CD4-positive, alpha-beta memory T cell (primary cell): Measurements from ENCODE around the gene ARID1B. TPM values are rescaled to one million over a fixed set of nuclear protein-coding genes. Genes with fewer than 3 reads are reported as not detected.
A peak's percentile ranks its signal among the peaks of the same experiment; 100 is the strongest.

ENCODE experiments used
- CTCF ChIA-PET: fragments of 350-600 bp; sonication (Branson Sonifier 250); formaldehyde crosslinking; loops from one replicate; lab custom pipeline; 2021; ENCODE audit warnings: inconsistent platforms; ENCODE audit not compliant: partially characterized antibody; lab: Charles Lee
- POLR2A ChIA-PET: fragments of 350-600 bp; sonication (Branson Sonifier 250); formaldehyde crosslinking; loops from one replicate; lab custom pipeline; 2021; ENCODE audit not compliant: partially characterized antibody; lab: Charles Lee
- DNase-seq, 5 donors: peaks; one replicate each; pipeline versions ENCODE4 v3.0.0 to v3.0.0-alpha.2; 2020 to 2022; ENCODE audit warnings: mixed read lengths in 1 of 5
- H3K27ac ChIP-seq: one replicate; pipeline ENCODE4 v1.7.0; 2013; ENCODE audit warnings: low read depth, low read length
- H3K27me3 ChIP-seq: 2 replicates; pipeline ENCODE4 v1.7.0; 2013; ENCODE audit warnings: mild to moderate bottlenecking, low read length, moderate library complexity; ENCODE audit not compliant: insufficient read depth
- H3K36me3 ChIP-seq: 2 replicates; pipeline ENCODE4 v1.7.0; 2013; ENCODE audit warnings: mild to moderate bottlenecking, low read length, moderate library complexity; ENCODE audit not compliant: insufficient read depth
- H3K4me1 ChIP-seq: 2 replicates; pipeline ENCODE4 v1.7.0; 2013; ENCODE audit warnings: mild to moderate bottlenecking, low read length, moderate library complexity; ENCODE audit not compliant: insufficient read depth
- H3K4me3 ChIP-seq, 2 donors: one replicate each; pipeline ENCODE4 v1.7.0; 2013; ENCODE audit warnings: low read length in 2 of 2, mild to moderate bottlenecking in 1 of 2
- H3K9me3 ChIP-seq, 2 donors: one replicate each; pipeline ENCODE4 v1.7.0; 2013; ENCODE audit warnings: low read length in 2 of 2, control low read depth in 1 of 2; ENCODE audit not compliant: control insufficient read depth in 1 of 2
- H3K27ac Mint-ChIP-seq, 7 donors: one replicate each; pipeline ENCODE4 v1.8.0; 2020 to 2021; ENCODE audit warnings: mixed read lengths in 7 of 7, mild to moderate bottlenecking in 6 of 7, inconsistent platforms in 3 of 7, moderate library complexity in 3 of 7
- H3K27me3 Mint-ChIP-seq, 2 donors: one replicate each; pipeline ENCODE4 v1.8.0; 2020 to 2021; ENCODE audit warnings: mixed read lengths in 2 of 2
- H3K36me3 Mint-ChIP-seq, 2 donors: one replicate each; pipeline ENCODE4 v1.8.0; 2020 to 2021; ENCODE audit warnings: mixed read lengths in 2 of 2, inconsistent platforms in 1 of 2, mild to moderate bottlenecking in 1 of 2
- H3K4me1 Mint-ChIP-seq, 4 donors: one replicate each; pipeline ENCODE4 v1.8.0; 2020 to 2021; ENCODE audit warnings: mixed read lengths in 4 of 4, mild to moderate bottlenecking in 1 of 4
- H3K4me3 Mint-ChIP-seq, 8 donors: one replicate each; pipeline ENCODE4 v1.8.0; 2020 to 2021; ENCODE audit warnings: mixed read lengths in 8 of 8, mild to moderate bottlenecking in 7 of 8, moderate library complexity in 6 of 8, inconsistent platforms in 3 of 8
- H3K9me3 Mint-ChIP-seq, 8 donors: one replicate each; pipeline ENCODE4 v1.8.0; 2020 to 2021; ENCODE audit warnings: mixed read lengths in 8 of 8, mild to moderate bottlenecking in 5 of 8, inconsistent platforms in 3 of 8, moderate library complexity in 1 of 8
- intact Hi-C: fragments of 100-400 bp; cut with micrococcal nuclease; formaldehyde crosslinking; loops from one replicate; pipeline ENCODE4 v1.15.1; 2023
- polyA plus RNA-seq, 2 donors: library from polyadenylated mRNA; unstranded; fragments of 300-500 nt; fragmentation: Illumina TruSeq; gene quantifications; one replicate each; pipeline ENCODE4 v1.2.3, GENCODE V29; 2021
- total RNA-seq, 2 experiments: library from RNA; stranded (reverse); gene quantifications; one replicate each; pipeline ENCODE4 v1.2.3, GENCODE V29; 2021

ARID1B gene
- total and polyA plus RNA-seq, 4 experiments from 2014 or later, result 5.4 to 131 (median 72.4) TPM

- H3K9me3 ChIP-seq, result no peaks in the 10 kb centered on the region
- H3K27me3 Mint-ChIP-seq, result no peaks in the 10 kb centered on the region
- no peak for DNase-seq
- peaks cover 55% of the 10 kb centered on the region for H3K4me1 ChIP-seq
- ChIA-PET CTCF (interaction anchor here (2.2 kb wide), 1 partner anchor 90 kb away, joined by 7 read pairs; the partner anchor contains the start of gene ARID1B), POLR2A (interaction anchor here (1.1 kb wide), 1 partner anchor 88 kb away, joined by 3 read pairs; no protein-coding TSS in a partner anchor)
- no peaks in the 10 kb centered on the region for H3K36me3 ChIP-seq
- no peak overlapping the region for H3K27ac ChIP-seq
- H3K4me1 Mint-ChIP-seq, result peaks cover 59 to 95% (median 77%) of the 10 kb centered on the region in 4 donors
- H3K27ac Mint-ChIP-seq, result peak overlapping the region in 1 of 7 donors; percentile 44
- H3K9me3 Mint-ChIP-seq, result no peaks in the 10 kb centered on the region
- intact Hi-C loops, result loop anchor here (2.0 kb wide), 1 partner anchor 302 kb away; no protein-coding TSS in a partner anchor
- H3K4me3 ChIP-seq, result no peak overlapping the region
- peaks cover 0 to 4% of the 10 kb centered on the region in 2 donors for H3K36me3 Mint-ChIP-seq
- no peaks in the 10 kb centered on the region for H3K27me3 ChIP-seq
- H3K4me3 Mint-ChIP-seq, result peak overlapping the region in 1 of 8 donors; percentile 37
Observed at GRCh38 chr6:156867121-156867520, 89.9 kb downstream of the ARID1B start.

GRCh38 chr6:156868385-156868784, 91.2 kb downstream of the ARID1B start:
- ChIA-PET POLR2A (interaction anchor here (0.9 kb wide), 1 partner anchor 23 kb away, joined by 3 read pairs; no protein-coding TSS in a partner anchor), CTCF (no interaction called here)
- peaks cover 43% of the 10 kb centered on the region for H3K4me1 ChIP-seq
- Mint-ChIP-seq H3K9me3 (no peaks in the 10 kb centered on the region), H3K4me1 (peaks cover 51 to 92% (median 71%) of the 10 kb centered on the region in 4 donors), H3K4me3 (no peak overlapping the region), H3K36me3 (peaks cover 4 to 9% of the 10 kb centered on the region in 2 donors), H3K27ac (no peak overlapping the region), H3K27me3 (no peaks in the 10 kb centered on the region)
- H3K27ac ChIP-seq, result no peak overlapping the region
- intact Hi-C loops, result no loop called here
- H3K4me3 ChIP-seq, result no peak overlapping the region
- H3K27me3 ChIP-seq, result no peaks in the 10 kb centered on the region
- no peaks in the 10 kb centered on the region for H3K9me3 ChIP-seq
- no peak for DNase-seq
- H3K36me3 ChIP-seq, result no peaks in the 10 kb centered on the region

GRCh38 chr6:156869980-156870398, 92.8 kb downstream of the ARID1B start:
- no peaks in the 10 kb centered on the region for H3K9me3 Mint-ChIP-seq
- peaks cover 35% of the 10 kb centered on the region for H3K4me1 ChIP-seq

GRCh38 chr6:156870924-156871539, 93.9 kb downstream of the ARID1B start:
- ChIA-PET CTCF (no interaction called here), POLR2A (no interaction called here)
- Mint-ChIP-seq H3K4me3 (no peak overlapping the region), H3K9me3 (no peaks in the 10 kb centered on the region), H3K36me3 (peaks cover 9 to 16% of the 10 kb centered on the region in 2 donors), H3K4me1 (peaks cover 53 to 92% (median 69%) of the 10 kb centered on the region in 4 donors), H3K27me3 (no peaks in the 10 kb centered on the region), H3K27ac (no peak overlapping the region)
- no peak for DNase-seq
- Histone ChIP-seq H3K27ac (no peak overlapping the region), H3K27me3 (no peaks in the 10 kb centered on the region), H3K4me1 (peaks cover 27% of the 10 kb centered on the region), H3K4me3 (no peak overlapping the region), H3K9me3 (no peaks in the 10 kb centered on the region), H3K36me3 (no peaks in the 10 kb centered on the region)
- intact Hi-C loops, result no loop called here

More at GRCh38 chr6:156869980-156870398, 92.8 kb downstream of the ARID1B start:
- intact Hi-C loops, result no loop called here
- POLR2A ChIA-PET, result interaction anchor here (1.3 kb wide), 1 partner anchor 91 kb away, joined by 3 read pairs; no protein-coding TSS in a partner anchor
- Histone ChIP-seq H3K27ac (no peak overlapping the region), H3K4me3 (no peak overlapping the region), H3K36me3 (no peaks in the 10 kb centered on the region), H3K9me3 (no peaks in the 10 kb centered on the region), H3K27me3 (no peaks in the 10 kb centered on the region)
- DNase-seq, result no peak
- H3K27me3 Mint-ChIP-seq, result no peaks in the 10 kb centered on the region
- peaks cover 55 to 92% (median 71%) of the 10 kb centered on the region in 4 donors for H3K4me1 Mint-ChIP-seq
- H3K36me3 Mint-ChIP-seq, result peaks cover 9 to 16% of the 10 kb centered on the region in 2 donors
- H3K27ac Mint-ChIP-seq, result no peak overlapping the region
- H3K4me3 Mint-ChIP-seq, result no peak overlapping the region
- CTCF ChIA-PET, result interaction anchor here (1.3 kb wide), 1 partner anchor 13 kb away, joined by 3 read pairs; no protein-coding TSS in a partner anchor

DNA sequence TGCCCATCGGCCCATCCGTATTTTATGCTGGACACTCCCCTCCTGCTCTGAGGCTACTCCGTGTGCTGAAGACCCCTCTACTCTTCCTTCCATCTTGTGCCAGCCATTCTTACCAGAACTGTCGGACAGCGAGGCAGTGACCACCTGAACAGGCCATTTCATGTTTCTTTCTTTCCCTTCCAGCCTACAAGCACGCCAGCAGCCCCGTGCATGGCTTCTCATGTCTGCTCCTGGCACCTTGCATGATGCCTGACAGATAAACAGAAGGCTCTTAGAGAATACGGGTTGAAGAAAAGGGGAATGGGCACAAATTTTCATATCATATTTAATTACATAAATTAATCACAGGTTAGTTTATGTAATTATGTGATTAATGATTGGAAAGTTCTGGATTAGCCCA, 95.7 kb downstream of the ARID1B start:
- H3K27me3 Mint-ChIP-seq, result no peaks in the 10 kb centered on the region
- no peak overlapping the region for H3K4me3 ChIP-seq
- no peaks in the 10 kb centered on the region for H3K9me3 ChIP-seq
- no peak overlapping the region for H3K27ac ChIP-seq
- H3K36me3 Mint-ChIP-seq, result peaks cover 10 to 16% of the 10 kb centered on the region in 2 donors
- peaks cover 48 to 88% (median 65%) of the 10 kb centered on the region in 4 donors for H3K4me1 Mint-ChIP-seq
- H3K4me3 Mint-ChIP-seq, result peak overlapping the region in 1 of 8 donors; percentile 24
- POLR2A ChIA-PET, result no interaction called here
- H3K36me3 ChIP-seq, result no peaks in the 10 kb centered on the region
- no peak for DNase-seq
- no peaks in the 10 kb centered on the region for H3K27me3 ChIP-seq
- H3K27ac Mint-ChIP-seq, result peak overlapping the region in 3 of 7 donors; percentile 25 to 57 (median 29)
- H3K4me1 ChIP-seq, result peaks cover 16% of the 10 kb centered on the region
- intact Hi-C loops, result no loop called here
- H3K9me3 Mint-ChIP-seq, result no peaks in the 10 kb centered on the region
- CTCF ChIA-PET, result no interaction called here

DNA sequence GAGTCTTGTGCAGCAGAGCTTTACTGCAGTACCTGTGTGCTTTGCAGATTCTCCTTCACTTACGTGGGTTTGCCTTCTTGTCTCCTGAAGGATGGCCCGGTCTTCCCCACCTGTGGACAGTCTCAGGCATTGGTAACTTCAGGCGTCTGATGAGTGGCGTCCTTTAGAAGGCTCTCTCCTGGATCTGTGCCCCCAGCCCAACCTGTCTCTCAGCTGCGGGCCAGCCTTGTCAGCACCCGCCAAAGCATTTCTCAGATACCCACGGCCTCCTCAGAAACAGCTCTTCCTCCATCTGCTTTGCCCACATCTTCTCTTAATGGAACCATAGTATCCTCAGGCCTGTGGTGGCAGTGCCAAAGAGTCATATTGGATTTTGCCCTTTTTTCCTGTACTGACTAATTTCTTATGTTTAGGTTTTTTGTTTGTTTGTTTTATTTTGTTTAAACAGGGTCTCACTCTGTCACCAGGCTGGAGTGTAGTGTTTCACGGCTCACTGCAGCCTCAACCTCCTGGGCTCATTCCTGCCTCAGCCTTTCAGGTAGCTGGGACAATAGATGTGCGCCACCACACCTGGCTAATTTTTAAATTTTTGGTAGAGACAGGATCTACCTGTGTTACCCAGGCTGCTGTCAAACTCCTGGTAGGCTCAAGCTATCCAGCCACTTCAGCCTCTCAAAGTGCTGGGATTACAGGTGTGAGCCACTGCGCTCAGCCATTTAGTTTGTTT, 96.6 kb downstream of the ARID1B start:
- intact Hi-C loops, result no loop called here
- H3K27ac Mint-ChIP-seq, result peak overlapping the region in 3 of 7 donors; percentile 58 to 83 (median 63)

GRCh38 chr6:156875062-156875461, 97.9 kb downstream of the ARID1B start:
- Histone ChIP-seq H3K4me1 (peaks cover 36% of the 10 kb centered on the region), H3K27ac (no peak overlapping the region), H3K9me3 (no peaks in the 10 kb centered on the region), H3K36me3 (no peaks in the 10 kb centered on the region), H3K27me3 (no peaks in the 10 kb centered on the region), H3K4me3 (no peak overlapping the region)
- no peak for DNase-seq
- Mint-ChIP-seq H3K4me3 (no peak overlapping the region), H3K9me3 (peaks cover 0 to 2% (median 0%) of the 10 kb centered on the region in 8 donors), H3K27ac (no peak overlapping the region), H3K27me3 (no peaks in the 10 kb centered on the region), H3K36me3 (peaks cover 13 to 17% of the 10 kb centered on the region in 2 donors), H3K4me1 (peaks cover 55 to 91% (median 71%) of the 10 kb centered on the region in 4 donors)
- intact Hi-C loops, result no loop called here
- CTCF ChIA-PET, result interaction anchor here (1.0 to 1.3 kb wide), 2 partner anchors 13 to 18 kb away, joined by 3 read pairs; no protein-coding TSS in a partner anchor
- POLR2A ChIA-PET, result no interaction called here

More for the DNA sequence above, 96.6 kb downstream of the ARID1B start:
- H3K36me3 Mint-ChIP-seq, result peaks cover 13 to 17% of the 10 kb centered on the region in 2 donors
- peaks cover 47 to 88% (median 66%) of the 10 kb centered on the region in 4 donors for H3K4me1 Mint-ChIP-seq
- Histone ChIP-seq H3K4me1 (peaks cover 25% of the 10 kb centered on the region), H3K27me3 (no peaks in the 10 kb centered on the region), H3K36me3 (no peaks in the 10 kb centered on the region), H3K9me3 (no peaks in the 10 kb centered on the region), H3K27ac (no peak overlapping the region), H3K4me3 (no peak overlapping the region)
- POLR2A ChIA-PET, result no interaction called here
- no peaks in the 10 kb centered on the region for H3K27me3 Mint-ChIP-seq
- DNase-seq, result no peak
- peaks cover 0 to 2% (median 0%) of the 10 kb centered on the region in 8 donors for H3K9me3 Mint-ChIP-seq
- CTCF ChIA-PET, result no interaction called here
- peak overlapping the region in 2 of 8 donors; percentile 16 to 21 for H3K4me3 Mint-ChIP-seq
